HepG2 (cell line): Measurements from ENCODE around the gene DMGDH. TPM values are rescaled to one million over a fixed set of nuclear protein-coding genes. Genes with fewer than 3 reads are reported as not detected.
A peak's percentile ranks its signal among the peaks of the same experiment; 100 is the strongest.

Source experiments
- ATM ChIP-seq: fragments of 450-650 bp; IDR thresholded peaks from 2 replicates; pipeline ENCODE4 v1.7.1; 2017; ENCODE audit warnings: mild to moderate bottlenecking, borderline replicate concordance
- IRF9 ChIP-seq: sonication (generic); formaldehyde crosslinking; IDR thresholded peaks from 2 replicates; pipeline ENCODE4 v1.8.0; 2022; ENCODE audit warnings: missing genetic modification reagents, mild to moderate bottlenecking, borderline replicate concordance
- KIAA2018 ChIP-seq: sonication (generic); formaldehyde crosslinking; IDR thresholded peaks from 2 replicates; pipeline ENCODE4 v1.5.0; 2020; ENCODE audit warnings: mild to moderate bottlenecking, missing genetic modification reagents, borderline replicate concordance
- MED1 ChIP-seq: sonication (generic); formaldehyde crosslinking; IDR thresholded peaks from 2 replicates; pipeline ENCODE4 v1.4.0; 2020; ENCODE audit warnings: missing genetic modification reagents
- MEIS1 ChIP-seq: sonication (generic); formaldehyde crosslinking; IDR thresholded peaks from 2 replicates; pipeline ENCODE4 v1.9.0; 2021; ENCODE audit warnings: mild to moderate bottlenecking, missing genetic modification reagents, moderate library complexity, borderline replicate concordance
- REL ChIP-seq: sonication (generic); formaldehyde crosslinking; conservative IDR thresholded peaks from 2 replicates; pipeline ENCODE4 v1.8.0; 2022; ENCODE audit warnings: mild to moderate bottlenecking, missing genetic modification reagents, moderate library complexity
- SNRNP70 ChIP-seq: fragments of 200-400 bp; formaldehyde crosslinking; IDR thresholded peaks from 2 replicates; pipeline ENCODE4 v1.6.1; 2017; ENCODE audit warnings: mild to moderate bottlenecking, low read depth, low read length, moderate library complexity
- ZNF7 ChIP-seq: IDR thresholded peaks from 2 replicates; pipeline ENCODE4 v1.6.1; 2016; ENCODE audit warnings: missing biosample characterization, missing genetic modification reagents
- polyA plus RNA-seq, 8 experiments: library from polyadenylated mRNA; depleted of rRNA in 3 of 8; stranded (reverse) in 7 of 8; unstranded in 1 of 8; fragments of >200 nt; fragmentation: Illumina TruSeq in 4 of 8; extraction: Trizol in 4 of 8; gene quantifications; 2 replicates each; pipeline versions ENCODE4 v1.2.1 to v1.2.3, GENCODE V29; 2011 to 2016; ENCODE audit warnings: low read depth in 4 of 8, missing spikeins in 1 of 8, mixed read lengths in 1 of 8; ENCODE audit not compliant: insufficient read depth in 1 of 8
- total RNA-seq, 5 experiments: library from RNA; depleted of rRNA; stranded (reverse); fragments of >200 nt; fragmentation: Illumina TruSeq; extraction: Trizol; gene quantifications; 2 replicates each; pipeline ENCODE4 v1.2.3, GENCODE V29; 2016; ENCODE audit warnings: low read depth in 1 of 5
- TF ChIP-seq, protein P1 (sequence below): IDR thresholded peaks from 2 replicates; pipeline ENCODE4 v1.6.1; 2016; ENCODE audit warnings: mild to moderate bottlenecking, missing biosample characterization, missing genetic modification reagents
- TF ChIP-seq, protein P2 (sequence below): sonication (generic); formaldehyde crosslinking; IDR thresholded peaks from 2 replicates; pipeline ENCODE4 v1.4.0; 2020; ENCODE audit warnings: missing genetic modification reagents, mild to moderate bottlenecking, borderline replicate concordance
- TF ChIP-seq, protein P3 (sequence below): sonication (generic); formaldehyde crosslinking; IDR thresholded peaks from 2 replicates; pipeline ENCODE4 v1.9.0; 2021; ENCODE audit warnings: mild to moderate bottlenecking, missing genetic modification reagents

DMGDH gene
- total and polyA plus RNA-seq, 2 of the 13 experiments (the other 11 are each of a cell fraction or from before 2014, with no cell fraction given) = 3.6 to 7.9 TPM

GRCh38 chr5:78985725-78986223, 83.7 kb downstream of the DMGDH start (continued):
- TF ChIP-seq SNRNP70 (no peak), ATM (no peak), KIAA2018 (CRISPR knock-in tag) (no peak), ZNF7 (CRISPR knock-in tag) (no peak), MEIS1 (peak; percentile 75; the same call in 1 of the 2 replicates), IRF9 (peak; percentile 53; the same call in 1 of the 2 replicates), REL (CRISPR knock-in tag) (no peak; the same call in 1 of the 2 replicates), MED1 (CRISPR knock-in tag) (peak; percentile 99)
- TF ChIP-seq, protein P1, sequence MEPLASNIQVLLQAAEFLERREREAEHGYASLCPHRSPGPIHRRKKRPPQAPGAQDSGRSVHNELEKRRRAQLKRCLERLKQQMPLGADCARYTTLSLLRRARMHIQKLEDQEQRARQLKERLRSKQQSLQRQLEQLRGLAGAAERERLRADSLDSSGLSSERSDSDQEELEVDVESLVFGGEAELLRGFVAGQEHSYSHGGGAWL (CRISPR knock-in tag) = no peak
- TF ChIP-seq, protein P2, sequence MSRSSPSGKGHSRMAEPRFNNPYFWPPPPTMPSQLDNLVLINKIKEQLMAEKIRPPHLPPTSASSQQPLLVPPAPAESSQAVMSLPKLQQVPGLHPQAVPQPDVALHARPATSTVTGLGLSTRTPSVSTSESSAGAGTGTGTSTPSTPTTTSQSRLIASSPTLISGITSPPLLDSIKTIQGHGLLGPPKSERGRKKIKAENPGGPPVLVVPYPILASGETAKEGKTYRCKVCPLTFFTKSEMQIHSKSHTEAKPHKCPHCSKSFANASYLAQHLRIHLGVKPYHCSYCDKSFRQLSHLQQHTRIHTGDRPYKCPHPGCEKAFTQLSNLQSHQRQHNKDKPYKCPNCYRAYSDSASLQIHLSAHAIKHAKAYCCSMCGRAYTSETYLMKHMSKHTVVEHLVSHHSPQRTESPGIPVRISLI (CRISPR knock-in tag) = peak; percentile 89
- TF ChIP-seq, protein P3, sequence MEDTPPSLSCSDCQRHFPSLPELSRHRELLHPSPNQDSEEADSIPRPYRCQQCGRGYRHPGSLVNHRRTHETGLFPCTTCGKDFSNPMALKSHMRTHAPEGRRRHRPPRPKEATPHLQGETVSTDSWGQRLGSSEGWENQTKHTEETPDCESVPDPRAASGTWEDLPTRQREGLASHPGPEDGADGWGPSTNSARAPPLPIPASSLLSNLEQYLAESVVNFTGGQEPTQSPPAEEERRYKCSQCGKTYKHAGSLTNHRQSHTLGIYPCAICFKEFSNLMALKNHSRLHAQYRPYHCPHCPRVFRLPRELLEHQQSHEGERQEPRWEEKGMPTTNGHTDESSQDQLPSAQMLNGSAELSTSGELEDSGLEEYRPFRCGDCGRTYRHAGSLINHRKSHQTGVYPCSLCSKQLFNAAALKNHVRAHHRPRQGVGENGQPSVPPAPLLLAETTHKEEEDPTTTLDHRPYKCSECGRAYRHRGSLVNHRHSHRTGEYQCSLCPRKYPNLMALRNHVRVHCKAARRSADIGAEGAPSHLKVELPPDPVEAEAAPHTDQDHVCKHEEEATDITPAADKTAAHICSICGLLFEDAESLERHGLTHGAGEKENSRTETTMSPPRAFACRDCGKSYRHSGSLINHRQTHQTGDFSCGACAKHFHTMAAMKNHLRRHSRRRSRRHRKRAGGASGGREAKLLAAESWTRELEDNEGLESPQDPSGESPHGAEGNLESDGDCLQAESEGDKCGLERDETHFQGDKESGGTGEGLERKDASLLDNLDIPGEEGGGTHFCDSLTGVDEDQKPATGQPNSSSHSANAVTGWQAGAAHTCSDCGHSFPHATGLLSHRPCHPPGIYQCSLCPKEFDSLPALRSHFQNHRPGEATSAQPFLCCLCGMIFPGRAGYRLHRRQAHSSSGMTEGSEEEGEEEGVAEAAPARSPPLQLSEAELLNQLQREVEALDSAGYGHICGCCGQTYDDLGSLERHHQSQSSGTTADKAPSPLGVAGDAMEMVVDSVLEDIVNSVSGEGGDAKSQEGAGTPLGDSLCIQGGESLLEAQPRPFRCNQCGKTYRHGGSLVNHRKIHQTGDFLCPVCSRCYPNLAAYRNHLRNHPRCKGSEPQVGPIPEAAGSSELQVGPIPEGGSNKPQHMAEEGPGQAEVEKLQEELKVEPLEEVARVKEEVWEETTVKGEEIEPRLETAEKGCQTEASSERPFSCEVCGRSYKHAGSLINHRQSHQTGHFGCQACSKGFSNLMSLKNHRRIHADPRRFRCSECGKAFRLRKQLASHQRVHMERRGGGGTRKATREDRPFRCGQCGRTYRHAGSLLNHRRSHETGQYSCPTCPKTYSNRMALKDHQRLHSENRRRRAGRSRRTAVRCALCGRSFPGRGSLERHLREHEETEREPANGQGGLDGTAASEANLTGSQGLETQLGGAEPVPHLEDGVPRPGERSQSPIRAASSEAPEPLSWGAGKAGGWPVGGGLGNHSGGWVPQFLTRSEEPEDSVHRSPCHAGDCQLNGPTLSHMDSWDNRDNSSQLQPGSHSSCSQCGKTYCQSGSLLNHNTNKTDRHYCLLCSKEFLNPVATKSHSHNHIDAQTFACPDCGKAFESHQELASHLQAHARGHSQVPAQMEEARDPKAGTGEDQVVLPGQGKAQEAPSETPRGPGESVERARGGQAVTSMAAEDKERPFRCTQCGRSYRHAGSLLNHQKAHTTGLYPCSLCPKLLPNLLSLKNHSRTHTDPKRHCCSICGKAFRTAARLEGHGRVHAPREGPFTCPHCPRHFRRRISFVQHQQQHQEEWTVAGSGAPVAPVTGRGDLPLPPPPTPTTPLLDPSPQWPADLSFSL = no peak
